H1 (cell line): ENCODE measurements around the gene SAMM50. TPM values are rescaled to one million over a fixed set of nuclear protein-coding genes. Genes with fewer than 3 reads are reported as not detected.

Experiments
- CTCF ChIA-PET: fragments of 300-600 bp; sonication (Branson Sonifier 250); formaldehyde crosslinking; loops from one replicate; lab custom pipeline; 2021; ENCODE audit not compliant: partially characterized antibody; lab: Charles Lee
- POLR2A ChIA-PET: fragments of 300-600 bp; sonication (Branson Sonifier 250); formaldehyde crosslinking; loops from one replicate; lab custom pipeline; 2021; ENCODE audit warnings: inconsistent platforms; ENCODE audit not compliant: partially characterized antibody; lab: Charles Lee
- DNase-seq, 2 experiments: peaks; one replicate each; pipeline versions ENCODE4 v3.0.0 to v3.0.0-alpha.2; 2010 to 2022; ENCODE audit warnings: low spot score in 2 of 2, low read depth in 1 of 2, mixed read lengths in 1 of 2
- FAIRE-seq: peaks from 2 replicates; lab custom pipeline; 2011; peaks lifted over from hg19 to GRCh38; lab: Jason Lieb, UNC
- H2AFZ ChIP-seq: 2 replicates; pipeline ENCODE4 v1.8.1; 2012; ENCODE audit warnings: low read length, inconsistent platforms
- H2AK5ac ChIP-seq: 2 replicates; pipeline ENCODE4 v1.6.1; 2013; ENCODE audit warnings: low read depth, low read length
- H2BK120ac ChIP-seq: replicated peaks from 2 replicates; pipeline ENCODE3; 2013; ENCODE audit warnings: low read depth, low read length, inconsistent platforms
- H2BK12ac ChIP-seq: 2 replicates; pipeline ENCODE4 v1.6.1; 2013; ENCODE audit warnings: low read depth, low read length
- H2BK15ac ChIP-seq: 2 replicates; pipeline ENCODE4 v1.6.1; 2013; ENCODE audit warnings: low read length
- H2BK20ac ChIP-seq: 2 replicates; pipeline ENCODE4 v1.6.1; 2013; ENCODE audit warnings: low read length
- H2BK5ac ChIP-seq: 2 replicates; pipeline ENCODE4 v1.6.1; 2013; ENCODE audit warnings: low read depth, low read length
- H3K14ac ChIP-seq: 2 replicates; pipeline ENCODE4 v1.6.1; 2013; ENCODE audit warnings: inconsistent platforms; ENCODE audit not compliant: insufficient read length
- H3K18ac ChIP-seq: 2 replicates; pipeline ENCODE4 v1.6.1; 2013; ENCODE audit warnings: low read length; ENCODE audit errors: extremely low read depth
- H3K23ac ChIP-seq: 2 replicates; pipeline ENCODE4 v1.6.1; 2013; ENCODE audit warnings: inconsistent platforms; ENCODE audit not compliant: insufficient read length
- H3K23me2 ChIP-seq: 2 replicates; pipeline ENCODE4 v1.6.1; 2013; ENCODE audit warnings: low read depth, low read length
- H3K27ac ChIP-seq: 2 replicates; pipeline ENCODE4 v1.6.1; 2011; ENCODE audit warnings: low read depth, low read length, inconsistent platforms
- H3K27me3 ChIP-seq, 4 experiments: replicated peaks in 1 of 4; 1 replicate in 1 of 4; 2 replicates in 3 of 4; pipeline versions ENCODE4 v1.6.1 to v1.8.1; 2011 to 2013; ENCODE audit warnings: low read length in 3 of 4, mild to moderate bottlenecking in 3 of 4, inconsistent platforms in 2 of 4, mixed read lengths in 2 of 4, moderate library complexity in 1 of 4; ENCODE audit not compliant: control insufficient read depth in 3 of 4, insufficient read depth in 3 of 4; ENCODE audit errors: extremely low read depth in 1 of 4
- H3K36me3 ChIP-seq, 4 experiments: 2 replicates each; pipeline versions ENCODE4 v1.6.1 to v1.8.1; 2011 to 2013; ENCODE audit warnings: mild to moderate bottlenecking in 4 of 4, low read length in 3 of 4, moderate library complexity in 2 of 4, control low read depth in 1 of 4, inconsistent platforms in 1 of 4; ENCODE audit not compliant: insufficient read depth in 4 of 4, control insufficient read depth in 2 of 4
- H3K4ac ChIP-seq: replicated peaks from 2 replicates; pipeline ENCODE3; 2013; ENCODE audit warnings: low read length, low read depth, mixed read lengths, inconsistent platforms; ENCODE audit not compliant: insufficient read length
- H3K4me1 ChIP-seq, 4 experiments: replicated peaks in 1 of 4; 1 replicate in 1 of 4; 2 replicates in 3 of 4; pipeline versions ENCODE4 v1.6.1 to v1.8.1; 2011 to 2013; ENCODE audit warnings: low read length in 3 of 4, inconsistent platforms in 2 of 4, mixed read lengths in 1 of 4; ENCODE audit not compliant: insufficient read depth in 4 of 4, control insufficient read depth in 3 of 4
- H3K4me2 ChIP-seq, 2 experiments: 2 replicates each; pipeline versions ENCODE4 v1.6.1 to v1.8.1; 2011 to 2013; ENCODE audit warnings: low read depth in 2 of 2, low read length in 2 of 2, control low read depth in 1 of 2, inconsistent platforms in 1 of 2, mild to moderate bottlenecking in 1 of 2; ENCODE audit not compliant: insufficient read depth in 1 of 2
- H3K4me3 ChIP-seq, 4 experiments: fragments of 200-600, 300-600 bp in 1 of 4; sonication (generic), shearing (Covaris generic), sonication (Bioruptor Twin) in 1 of 4; 2 replicates each; pipeline versions ENCODE4 v1.5.1 to v1.8.1; 2011 to 2016; ENCODE audit warnings: low read length in 4 of 4, low read depth in 3 of 4, control low read depth in 2 of 4, inconsistent platforms in 2 of 4, mild to moderate bottlenecking in 2 of 4, mixed read lengths in 1 of 4, moderate library complexity in 1 of 4; ENCODE audit not compliant: insufficient read depth in 2 of 4; ENCODE audit errors: extremely low read depth in 1 of 4
- H3K56ac ChIP-seq: replicated peaks from 2 replicates; pipeline ENCODE3; 2013; ENCODE audit warnings: low read depth, mild to moderate bottlenecking, mixed read lengths, low read length, inconsistent platforms; ENCODE audit not compliant: insufficient read length
- H3K79me1 ChIP-seq: 2 replicates; pipeline ENCODE4 v1.6.1; 2013; ENCODE audit warnings: low read depth, low read length, control low read depth
- H3K79me2 ChIP-seq, 2 experiments: 2 replicates each; pipeline versions ENCODE4 v1.6.1 to v1.8.1; 2012 to 2013; ENCODE audit warnings: low read length in 2 of 2, mild to moderate bottlenecking in 2 of 2, inconsistent platforms in 1 of 2; ENCODE audit not compliant: insufficient read depth in 2 of 2, control insufficient read depth in 1 of 2
- H3K9ac ChIP-seq, 4 experiments: replicated peaks in 1 of 4; 1 replicate in 1 of 4; 2 replicates in 3 of 4; pipeline versions ENCODE4 v1.6.1 to v1.8.1; 2011 to 2013; ENCODE audit warnings: low read depth in 3 of 4, low read length in 3 of 4, control low read depth in 2 of 4, mild to moderate bottlenecking in 2 of 4, moderate library complexity in 2 of 4, inconsistent platforms in 1 of 4; ENCODE audit errors: extremely low read depth in 1 of 4
- H3K9me3 ChIP-seq, 2 experiments: 2 replicates each; pipeline versions ENCODE4 v1.6.1 to v1.8.1; 2012 to 2013; ENCODE audit warnings: mild to moderate bottlenecking in 2 of 2, moderate library complexity in 2 of 2, control low read depth in 1 of 2, inconsistent platforms in 1 of 2, low read depth in 1 of 2, low read length in 1 of 2, mixed read lengths in 1 of 2; ENCODE audit not compliant: insufficient read depth in 2 of 2
- H4K20me1 ChIP-seq, 2 experiments: replicated peaks in 1 of 2; 2 replicates each; pipeline versions ENCODE3 to v1.8.1; 2011 to 2013; ENCODE audit warnings: inconsistent platforms in 2 of 2, low read length in 2 of 2, mild to moderate bottlenecking in 1 of 2; ENCODE audit not compliant: insufficient read depth in 2 of 2, control insufficient read depth in 1 of 2
- H4K5ac ChIP-seq: 2 replicates; pipeline ENCODE4 v1.6.1; 2013; ENCODE audit warnings: low read length, low read depth, mixed read lengths, inconsistent platforms; ENCODE audit not compliant: insufficient read length
- H4K8ac ChIP-seq: 2 replicates; pipeline ENCODE4 v1.8.0; 2013; ENCODE audit warnings: mild to moderate bottlenecking, moderate library complexity, low read length, inconsistent platforms; ENCODE audit not compliant: insufficient read depth; ENCODE audit errors: extremely low read depth
- H4K91ac ChIP-seq: replicated peaks from 2 replicates; pipeline ENCODE3; 2013; ENCODE audit warnings: low read length, mixed read lengths, inconsistent platforms; ENCODE audit not compliant: insufficient read length
- WGBS, 2 experiments: shearing (Covaris generic) in 1 of 2; methylation state at CpG; one replicate each; pipeline versions ENCODE4 v1.1.6 to v1.1.7; 2013 to 2015; ENCODE audit warnings: low lambda C conversion rate in 2 of 2, mixed read lengths in 2 of 2, inconsistent platforms in 1 of 2, low coverage in 1 of 2, missing lambda C conversion rate in 1 of 2; ENCODE audit not compliant: insufficient replicate concordance in 2 of 2, insufficient coverage in 1 of 2, insufficient read length in 1 of 2; ENCODE audit errors: extremely low coverage in 1 of 2, missing lambda C conversion rate in 1 of 2; 5-methylcytosine and 5-hydroxymethylcytosine counted together
- polyA plus RNA-seq, 7 experiments: library from polyadenylated mRNA; depleted of rRNA in 3 of 7; stranded (reverse) in 5 of 7; unstranded in 2 of 7; fragments of >200 nt in 5 of 7; fragments of 200-250 nt in 2 of 7; gene quantifications; 1 replicate in 5 of 7; 2 replicates in 1 of 7; 4 replicates in 1 of 7; pipeline versions ENCODE4 v1.2.1 to v1.2.3, GENCODE V29; 2011 to 2013; ENCODE audit warnings: missing spikeins in 2 of 7, mixed read lengths in 2 of 7
- total RNA-seq: library from RNA; stranded (reverse); fragmentation: NEBNext Ultra II Directional; extraction: Animal tissue kit (Norgen Biotek cat#: 25700); gene quantifications from 2 replicates; pipeline ENCODE4 v1.2.1, GENCODE V29; 2021

Gene SAMM50
- total and polyA plus RNA-seq, 2 of the 8 experiments (the other 6 are each of a cell fraction or from before 2014, with no cell fraction given) = 45.4 to 70.3 TPM

DNA sequence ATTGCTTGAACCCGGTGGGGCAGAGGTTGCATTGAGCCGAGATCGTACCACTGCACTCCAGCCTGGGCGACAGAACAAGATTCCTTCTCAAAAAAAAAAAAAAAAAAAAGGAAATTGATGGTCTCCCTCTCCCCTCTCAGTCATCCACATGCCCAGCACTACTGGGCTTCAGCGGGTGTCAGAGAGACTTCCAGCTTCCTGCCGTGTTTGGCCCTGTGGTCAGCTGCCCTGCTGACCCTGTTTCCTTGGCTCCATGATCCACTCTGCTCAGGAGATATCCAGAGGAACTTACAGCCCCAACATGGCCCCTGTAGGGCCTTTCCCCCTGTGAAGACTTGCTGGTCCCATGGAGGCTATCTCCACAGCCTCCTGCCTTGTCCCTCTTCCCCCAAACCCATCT is 37.7 kb upstream of the SAMM50 start:
- Histone ChIP-seq H3K4me2 (no peak overlapping the region), H2BK5ac (no peak overlapping the region), H4K91ac (no peak overlapping the region), H3K36me3 (no peaks in the 10 kb centered on the region), H2AFZ (no peak overlapping the region), H3K79me1 (no peaks in the 10 kb centered on the region; the same call in 1 of the 2 replicates), H3K9ac (no peak overlapping the region), H3K79me2 (no peaks in the 10 kb centered on the region), H3K23ac (no peak overlapping the region), H2BK12ac (no peak overlapping the region), H3K4me3 (no peak overlapping the region), H2BK15ac (no peak overlapping the region), H3K9me3 (peaks cover 0 to 4% of the 10 kb centered on the region in 2 experiments; a peak in 1 of 4 replicates), H4K20me1 (no peaks in the 10 kb centered on the region), H3K14ac (no peak overlapping the region), H4K5ac (no peak overlapping the region), H3K27ac (no peak overlapping the region), H3K56ac (no peak overlapping the region), H3K23me2 (0 out of 2 replicates have a peak, but pooled peaks cover 2% of the 10 kb centered on the region), H2BK120ac (no peak overlapping the region), H3K4ac (no peak overlapping the region), H3K27me3 (no peaks in the 10 kb centered on the region; a peak in 1 of 7 replicates), H3K4me1 (peaks cover 0 to 10% (median 5%) of the 10 kb centered on the region in 4 experiments; a peak in 6 of 7 replicates), H2AK5ac (no peak overlapping the region), H2BK20ac (no peak overlapping the region), H3K18ac (no peak overlapping the region), H4K8ac (no peak overlapping the region)
- ChIA-PET CTCF (interaction anchor here (1.0 to 1.5 kb wide), 3 partner anchors 13 to 90 kb away, joined by 3 read pairs; no protein-coding TSS in a partner anchor), POLR2A (no interaction called here)
- WGBS, 2 experiments = 93% methylated on average over 3 of the region's 6 CpGs; no CpG with 5 or more reads in 1 of the 2 experiments
- no peak for DNase-seq
- FAIRE-seq = no peak
